HG03139 (cell line): ENCODE measurements around the gene COQ10A.

Experiments used
- ATAC-seq: cut with Tn5 transposase; IDR thresholded peaks from one replicate; pipeline ENCODE4 v1.9.1; 2021; ENCODE audit not compliant: unreplicated experiment

The COQ10A gene

DNA sequence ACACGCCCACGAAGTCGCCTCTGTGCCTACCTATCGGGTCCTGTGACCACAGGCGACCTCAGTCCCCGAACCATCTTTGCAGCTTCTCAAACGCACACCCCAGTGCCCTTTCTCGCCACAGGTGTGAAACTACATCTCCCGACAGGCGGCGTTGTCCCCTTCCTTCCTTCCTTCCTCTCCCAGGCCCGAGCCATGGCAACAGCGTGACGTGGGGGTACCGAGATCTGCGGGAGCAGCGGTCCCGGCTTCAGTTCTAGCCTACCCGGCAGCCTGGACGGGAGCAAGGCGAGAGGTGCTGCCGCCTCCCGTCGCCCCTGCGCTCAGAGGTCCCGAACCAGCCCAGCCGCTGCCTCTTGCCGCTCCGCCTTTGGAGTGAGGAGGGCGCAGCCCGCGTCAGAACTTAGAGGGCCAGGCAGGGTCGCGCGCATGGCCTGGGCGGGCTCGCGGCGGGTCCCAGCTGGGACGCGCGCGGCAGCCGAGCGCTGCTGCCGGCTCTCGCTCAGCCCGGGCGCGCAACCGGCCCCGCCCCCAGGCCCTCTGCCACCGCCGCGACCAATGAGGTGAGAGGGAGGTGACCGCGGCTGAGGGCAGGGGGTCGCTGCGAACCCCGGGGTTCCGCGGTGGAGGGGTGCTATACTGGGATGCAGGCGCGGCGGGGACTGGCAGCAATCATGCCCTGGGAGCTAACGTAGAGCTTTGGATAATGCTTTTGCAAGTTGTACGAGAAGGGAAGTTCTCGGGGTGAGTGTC, at the start of gene COQ10A:
Gene COQ10A, plus strand, starts transcription at position 250 of the 750 bp plus-strand sequence. Its CDS starts 177 bp downstream, at position 427.
- peak; percentile 84 for ATAC-seq

DNA sequence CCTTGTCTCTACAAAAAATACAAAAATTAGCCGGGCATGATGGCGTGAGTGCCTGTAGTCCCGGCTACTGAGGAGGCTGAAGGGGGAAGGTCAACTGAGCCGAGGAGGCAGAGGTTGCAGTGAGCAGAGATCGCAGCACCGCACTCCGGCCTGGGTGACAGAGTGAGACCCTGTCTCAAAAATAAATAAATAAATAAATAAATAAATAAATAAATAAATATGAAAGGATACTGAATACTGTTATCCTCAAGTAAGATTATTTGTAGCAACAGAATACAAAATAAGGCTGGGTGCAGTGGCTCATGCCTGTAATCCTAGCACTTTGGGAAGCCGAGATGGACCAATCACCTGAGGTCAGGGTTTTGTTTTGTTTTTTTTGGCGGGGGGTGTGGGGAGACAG, 46.9 kb upstream of the COQ10A start:
- ATAC-seq = no peak

DNA sequence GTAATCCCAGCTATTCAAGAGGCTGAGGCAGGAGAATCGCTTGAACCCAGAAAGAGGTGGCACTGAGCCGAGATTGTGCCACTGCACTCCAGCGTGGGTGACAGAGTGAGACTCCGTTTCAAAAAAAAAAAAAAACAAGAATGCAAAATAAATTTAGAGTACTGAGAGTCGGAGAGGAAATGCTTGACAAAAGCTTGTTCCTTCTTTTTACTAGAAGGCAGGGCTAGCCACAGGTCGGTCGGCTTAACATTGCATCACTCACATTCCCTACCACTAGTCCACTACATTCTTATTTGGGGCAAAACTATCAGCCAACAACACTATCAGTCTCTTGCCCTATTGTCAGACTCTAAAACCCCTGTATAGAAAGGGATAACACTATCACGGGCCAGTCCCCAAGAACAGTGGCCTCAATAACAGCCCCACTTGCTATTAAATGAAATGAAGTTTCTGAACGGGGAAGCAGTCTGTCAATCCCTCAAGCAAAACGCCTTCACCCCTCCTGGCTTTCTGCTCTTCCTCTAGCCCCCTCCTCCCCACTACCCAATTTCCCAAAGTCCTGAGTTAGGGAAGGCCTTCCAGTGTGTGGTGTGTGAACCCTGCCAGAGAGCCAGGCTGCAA, 46.0 kb upstream of the COQ10A start:
- no peak for ATAC-seq

DNA sequence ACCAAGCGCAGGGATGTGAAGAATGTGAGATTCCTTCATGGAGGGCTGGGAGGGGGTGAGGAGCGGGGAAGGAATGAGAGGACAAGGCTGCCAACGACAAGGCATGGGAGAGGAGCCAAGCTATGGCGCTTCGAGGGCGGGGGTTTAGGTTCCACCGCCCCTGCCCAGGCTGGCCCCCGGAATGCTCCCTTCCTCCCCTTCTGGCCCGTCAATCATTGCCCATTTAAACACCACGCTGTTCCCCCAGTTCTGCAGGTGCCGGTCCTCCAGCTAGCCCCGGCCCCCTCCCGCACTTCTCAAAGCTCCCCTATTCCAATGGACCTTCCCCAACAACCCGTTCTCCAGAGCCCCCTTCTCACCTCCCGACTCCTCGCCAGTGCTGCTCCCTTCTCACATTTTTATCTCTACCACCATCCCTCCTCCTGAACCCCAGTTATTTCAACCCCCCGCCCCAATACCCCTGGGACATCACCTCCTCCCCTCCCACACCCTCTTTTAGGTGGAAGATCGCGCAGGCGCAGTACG, 45.4 kb upstream of the COQ10A start:
- peak; percentile 12 for ATAC-seq

DNA sequence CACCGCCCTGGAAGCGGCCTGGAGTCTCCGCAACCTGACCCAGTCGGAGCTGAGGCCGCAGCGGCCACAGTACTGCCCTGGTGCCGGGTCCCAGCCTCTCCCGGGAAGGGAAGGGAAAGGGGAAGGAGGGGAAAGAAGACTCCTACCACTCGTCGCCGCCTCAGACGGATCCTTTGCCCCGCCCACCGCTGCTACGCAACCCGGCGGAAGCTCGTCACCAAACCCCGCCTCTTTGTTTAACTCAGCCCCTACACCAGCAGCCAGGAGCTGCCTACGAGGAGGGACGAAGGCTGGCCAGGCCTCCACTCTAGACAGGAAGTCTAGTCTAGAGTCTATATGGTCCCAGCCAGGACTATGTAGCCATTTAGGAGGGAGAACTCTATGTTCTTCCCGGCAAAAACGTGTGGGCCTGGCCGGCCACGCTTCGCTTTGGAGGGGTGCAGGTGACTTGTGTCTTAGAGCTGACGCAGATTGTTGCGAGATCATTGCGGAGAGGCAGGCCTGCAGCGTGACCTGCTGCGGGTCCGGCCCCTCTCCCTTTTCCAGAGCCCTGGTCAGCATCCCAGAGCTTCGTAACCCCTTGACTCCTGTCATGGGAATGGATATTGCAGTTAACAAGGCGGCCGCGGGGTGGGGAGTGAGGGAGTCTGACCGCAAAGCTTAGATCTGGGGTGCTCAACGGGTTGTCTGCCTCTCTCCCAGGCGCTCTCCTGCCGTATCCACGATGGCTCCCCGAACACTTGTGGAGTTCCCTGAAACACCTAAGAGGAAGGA, 44.8 kb upstream of the COQ10A start, which contains the start of gene RNF41:
Gene RNF41, minus strand, starts transcription at position 166 of the 774 bp plus-strand sequence. CDS start 7,875 bp downstream, outside the sequence.
- peak; percentile 69 for ATAC-seq

DNA sequence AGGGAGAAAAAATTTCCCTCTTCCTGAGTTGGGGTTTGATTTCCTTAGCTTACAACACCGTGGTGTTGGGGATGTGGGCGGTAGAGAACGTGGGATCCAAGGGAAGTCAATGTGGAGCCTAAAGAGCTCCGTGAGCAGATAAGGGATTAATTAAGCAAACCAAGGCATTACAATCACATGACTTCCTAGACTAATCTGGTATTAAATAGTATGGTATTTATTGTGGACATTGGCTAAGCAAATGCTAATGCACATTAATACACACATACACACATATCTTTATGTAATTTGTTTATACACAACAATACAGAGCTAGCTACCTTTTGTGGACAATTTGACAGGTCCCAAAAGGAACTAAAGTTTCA, 44.2 kb upstream of the COQ10A start:
- ATAC-seq = no peak

DNA sequence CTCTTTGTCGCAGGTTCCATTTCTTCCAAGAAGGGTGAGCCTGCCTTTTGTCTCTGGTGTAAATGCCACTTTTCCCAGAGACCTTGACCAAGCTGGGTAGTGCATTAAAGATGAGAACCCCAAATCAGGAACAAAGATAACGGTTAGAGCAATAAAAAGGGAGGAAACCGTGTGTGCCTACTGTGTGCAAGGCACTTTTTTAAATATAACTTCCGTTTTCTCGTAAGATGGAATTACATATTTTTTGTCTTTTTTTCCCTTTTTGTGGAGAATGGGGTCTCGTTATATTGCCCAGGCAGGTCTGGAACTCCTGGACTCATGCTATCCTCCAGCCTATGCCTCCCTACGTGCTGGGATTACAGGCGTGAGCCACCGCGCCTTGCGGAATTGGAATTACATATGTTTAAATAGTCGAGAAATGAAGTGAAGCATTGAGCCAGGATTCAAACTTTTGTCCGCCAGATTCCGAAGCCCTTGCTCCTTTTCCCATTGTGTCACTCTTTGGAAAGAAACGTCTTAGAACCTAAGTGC, 43.1 kb upstream of the COQ10A start:
- no peak for ATAC-seq

DNA sequence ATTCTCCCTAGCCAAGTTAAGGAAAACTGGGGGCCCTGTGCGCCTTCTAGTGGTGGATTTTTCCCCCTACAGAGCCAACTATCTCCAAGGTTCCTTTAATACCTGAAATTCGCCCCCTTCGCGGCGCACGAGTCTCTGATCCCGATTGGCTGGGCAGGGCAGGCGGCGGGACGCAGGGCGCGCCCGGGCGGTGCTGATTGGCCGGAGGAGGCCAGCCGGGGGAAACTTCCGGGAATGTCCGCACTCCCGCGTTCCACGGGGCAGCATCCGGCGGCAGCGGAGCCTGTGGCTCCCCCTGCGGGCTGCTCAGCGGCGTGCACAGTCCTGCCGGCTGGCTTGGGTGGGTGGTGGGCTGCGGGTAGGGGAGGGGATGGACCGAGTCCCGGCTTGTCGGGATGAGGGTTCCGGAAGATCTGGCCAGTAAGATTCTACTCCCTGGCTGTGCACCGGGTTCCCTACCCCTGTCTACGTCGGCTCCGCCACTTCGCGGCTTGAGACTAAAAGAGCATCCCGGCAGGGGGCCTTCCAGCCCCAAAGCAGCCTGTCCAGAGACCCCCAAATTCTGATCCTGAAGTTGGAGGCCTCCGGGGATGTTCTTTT, 42.5 kb upstream of the COQ10A start, which contains the start of gene NABP2:
Gene NABP2, plus strand, starts transcription at position 241 of the 600 bp plus-strand sequence. CDS start 515 bp downstream, outside the sequence.
- ATAC-seq = peak; percentile 62

DNA sequence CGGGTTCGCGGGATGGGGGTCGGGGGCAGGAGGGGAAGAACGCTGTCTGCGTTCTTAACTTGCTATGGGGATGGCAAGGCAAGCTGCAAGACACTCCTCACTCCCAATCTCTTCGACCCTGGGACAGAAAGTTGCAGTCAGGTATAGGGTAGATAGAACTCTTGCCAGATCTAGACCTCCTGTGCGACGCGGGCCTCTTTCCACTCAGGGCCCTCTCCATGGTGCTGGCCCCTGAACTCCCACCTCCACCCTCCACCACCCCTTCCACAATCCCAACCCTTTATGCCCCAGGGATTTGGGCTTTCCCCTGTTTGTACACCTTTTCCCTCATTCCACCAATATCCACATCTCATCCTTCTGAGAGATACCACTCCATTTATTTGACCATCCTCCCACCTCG, 41.8 kb upstream of the COQ10A start:
- no peak for ATAC-seq

DNA sequence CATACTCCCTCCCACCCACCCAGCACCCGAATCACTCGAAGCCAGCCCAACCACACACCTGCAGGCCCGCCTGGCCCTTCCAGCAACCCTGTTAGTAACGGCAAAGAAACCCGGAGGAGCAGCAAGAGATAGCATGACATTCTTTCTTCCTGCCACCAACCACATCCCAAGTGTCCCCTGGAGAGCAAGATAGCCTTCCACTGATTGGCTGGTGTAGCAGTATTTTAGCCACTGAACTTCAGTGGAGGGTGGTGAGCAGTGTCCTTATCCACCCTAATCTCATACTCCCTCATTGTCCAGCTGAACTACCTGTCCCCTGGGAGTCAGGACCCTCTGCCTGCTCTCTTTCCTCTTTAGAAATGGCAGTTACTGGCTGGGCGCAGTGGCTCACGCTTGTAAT, 37.7 kb upstream of the COQ10A start:
- no peak for ATAC-seq

DNA sequence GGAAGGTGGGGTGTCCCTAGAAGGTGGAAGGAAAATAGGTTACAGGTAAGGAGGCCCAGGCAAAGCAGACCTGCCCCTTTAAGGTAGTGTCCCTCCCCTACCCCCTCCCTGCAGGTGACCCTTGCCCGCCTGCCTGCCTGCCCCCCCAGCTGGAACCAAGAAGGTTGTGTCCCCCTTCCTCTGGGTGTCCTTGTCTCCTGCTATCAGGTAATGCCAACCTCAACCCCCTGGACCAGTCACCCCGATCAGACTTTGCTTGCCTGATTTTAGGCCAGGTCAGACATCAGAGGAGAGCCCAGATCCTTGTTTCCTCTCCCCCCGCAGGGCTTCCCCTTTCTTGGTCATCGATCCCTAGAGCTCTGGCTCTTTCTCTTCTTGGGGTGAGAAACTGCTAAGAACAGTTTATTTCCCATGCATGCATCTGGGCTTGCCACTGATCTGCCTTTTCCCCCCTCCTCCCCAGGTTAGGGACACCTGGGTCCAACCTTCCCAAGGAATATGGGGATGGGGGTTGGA, 36.8 kb upstream of the COQ10A start, which contains the start of gene SLC39A5:
Gene SLC39A5, plus strand, starts transcription at position 136 of the 516 bp plus-strand sequence. CDS start 1,224 bp downstream, outside the sequence.
- ATAC-seq = no peak

DNA sequence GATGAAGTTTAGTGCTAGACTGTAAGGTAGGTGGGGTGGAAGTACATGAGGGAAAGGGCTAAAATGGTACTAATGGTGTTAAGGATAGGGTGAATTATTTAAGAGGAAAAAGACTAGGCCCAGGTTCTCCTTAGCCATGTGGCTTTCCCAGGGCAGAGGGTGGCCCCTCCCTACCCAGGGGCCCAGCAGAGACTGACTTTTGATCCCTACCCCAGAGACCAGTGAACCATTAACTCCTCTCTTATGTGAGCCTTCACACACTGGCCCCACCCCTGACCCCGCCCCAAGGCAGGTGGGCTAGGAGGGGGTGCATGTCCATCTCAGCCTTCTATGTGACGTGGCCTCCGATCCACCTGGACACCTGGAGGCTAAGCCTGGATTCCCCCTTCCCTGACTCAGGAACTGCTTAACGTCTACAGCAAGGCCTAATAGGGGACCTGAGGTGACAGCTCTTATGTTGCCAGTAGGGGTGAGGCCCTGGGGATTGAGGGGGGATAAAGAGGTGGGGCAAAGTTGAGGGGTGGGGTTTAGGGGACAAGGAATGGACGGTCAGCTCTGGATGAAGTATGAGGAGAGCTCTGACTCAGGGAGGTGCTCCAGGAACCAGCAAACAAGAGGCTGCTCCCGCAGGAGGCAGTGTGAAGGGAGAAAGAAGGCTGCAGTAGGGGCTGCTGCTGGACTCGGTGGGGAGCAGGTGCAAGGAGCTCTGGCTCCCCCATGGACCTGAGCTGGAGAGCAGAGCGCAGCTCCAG, 36.1 kb upstream of the COQ10A start:
- ATAC-seq = no peak

DNA sequence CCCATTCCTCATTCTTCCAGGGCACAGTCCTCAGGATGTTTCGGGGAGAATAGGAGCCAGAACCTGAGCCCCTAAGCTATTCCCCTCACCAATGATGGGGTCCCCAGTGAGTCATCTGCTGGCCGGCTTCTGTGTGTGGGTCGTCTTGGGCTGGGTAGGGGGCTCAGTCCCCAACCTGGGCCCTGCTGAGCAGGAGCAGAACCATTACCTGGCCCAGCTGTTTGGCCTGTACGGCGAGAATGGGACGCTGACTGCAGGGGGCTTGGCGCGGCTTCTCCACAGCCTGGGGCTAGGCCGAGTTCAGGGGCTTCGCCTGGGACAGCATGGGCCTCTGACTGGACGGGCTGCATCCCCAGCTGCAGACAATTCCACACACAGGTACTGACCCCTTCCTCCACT, 35.6 kb upstream of the COQ10A start:
- no peak for ATAC-seq

DNA sequence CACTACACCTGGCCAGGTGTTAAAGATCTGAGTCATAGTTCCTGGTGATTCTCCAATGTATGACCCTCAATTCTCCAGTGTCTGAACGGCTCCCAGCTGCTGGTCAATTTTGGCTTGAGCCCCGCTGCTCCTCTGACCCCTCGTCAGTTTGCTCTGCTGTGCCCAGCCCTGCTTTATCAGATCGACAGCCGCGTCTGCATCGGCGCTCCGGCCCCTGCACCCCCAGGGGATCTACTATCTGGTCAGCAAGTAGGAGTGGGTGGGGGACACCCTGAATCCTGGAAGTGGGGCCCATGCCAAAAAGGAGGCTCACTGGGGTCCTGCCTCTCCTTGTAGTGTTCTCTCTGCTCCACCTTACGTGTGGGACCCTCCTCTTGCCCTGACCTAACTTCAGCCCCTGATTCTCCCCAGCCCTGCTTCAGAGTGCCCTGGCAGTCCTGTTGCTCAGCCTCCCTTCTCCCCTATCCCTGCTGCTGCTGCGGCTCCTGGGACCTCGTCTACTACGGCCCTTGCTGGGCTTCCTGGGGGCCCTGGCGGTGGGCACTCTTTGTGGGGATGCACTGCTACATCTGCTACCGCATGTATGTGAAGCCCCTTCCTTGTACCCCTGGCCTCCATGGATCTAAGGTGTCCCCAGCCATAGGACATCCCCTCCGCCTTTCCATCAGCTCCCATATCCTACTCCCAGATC, 31.9 kb upstream of the COQ10A start:
- no peak for ATAC-seq

DNA sequence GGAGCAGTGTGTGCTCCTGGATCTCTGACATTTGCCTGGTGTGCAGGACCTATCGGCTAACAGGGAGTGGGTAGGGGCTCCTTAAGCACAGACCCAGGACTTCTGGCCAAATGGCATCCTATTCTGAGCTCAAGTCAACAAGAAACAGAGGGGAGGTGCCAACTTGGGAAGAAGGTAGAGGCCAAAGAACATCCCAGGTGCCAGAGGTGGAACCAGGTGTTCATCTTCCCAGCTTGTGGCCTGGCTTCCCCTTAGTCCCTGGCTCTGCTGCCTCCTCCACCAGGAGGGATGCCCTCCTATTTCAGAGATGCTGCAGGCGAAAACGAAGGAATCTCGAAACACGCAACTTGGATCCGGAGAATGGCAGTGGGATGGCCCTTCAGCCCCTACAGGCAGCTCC, 30.7 kb upstream of the COQ10A start:
- ATAC-seq = no peak

DNA sequence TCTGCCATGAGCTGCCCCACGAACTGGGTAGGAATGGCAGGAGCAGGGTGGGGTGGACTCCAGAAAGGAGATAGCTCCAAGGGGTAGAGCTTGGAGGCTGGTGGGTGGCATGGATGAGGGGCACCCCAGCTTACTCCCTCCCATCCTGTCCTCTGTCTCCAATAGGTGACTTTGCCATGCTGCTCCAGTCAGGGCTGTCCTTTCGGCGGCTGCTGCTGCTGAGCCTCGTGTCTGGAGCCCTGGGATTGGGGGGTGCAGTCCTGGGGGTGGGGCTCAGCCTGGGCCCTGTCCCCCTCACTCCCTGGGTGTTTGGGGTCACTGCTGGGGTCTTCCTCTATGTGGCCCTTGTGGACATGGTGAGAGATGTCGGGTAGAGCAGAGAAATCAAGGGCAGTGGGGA, 29.8 kb upstream of the COQ10A start:
- no peak for ATAC-seq

DNA sequence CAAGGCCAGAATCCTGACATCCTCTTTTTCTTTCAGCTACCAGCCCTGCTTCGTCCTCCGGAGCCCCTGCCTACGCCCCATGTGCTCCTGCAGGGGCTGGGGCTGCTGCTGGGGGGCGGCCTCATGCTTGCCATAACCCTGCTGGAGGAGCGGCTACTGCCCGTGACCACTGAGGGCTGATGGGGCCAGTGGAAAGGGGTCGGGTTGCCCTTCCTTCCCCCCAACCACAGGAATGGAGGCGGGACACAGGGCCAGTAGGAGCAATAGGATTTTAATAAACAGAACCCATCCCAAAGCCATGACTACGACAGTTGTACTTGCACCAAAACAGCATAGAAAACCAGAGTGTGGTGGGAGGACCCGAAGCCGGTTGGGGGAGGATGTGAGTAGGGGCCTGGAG, 29.2 kb upstream of the COQ10A start:
- no peak for ATAC-seq

DNA sequence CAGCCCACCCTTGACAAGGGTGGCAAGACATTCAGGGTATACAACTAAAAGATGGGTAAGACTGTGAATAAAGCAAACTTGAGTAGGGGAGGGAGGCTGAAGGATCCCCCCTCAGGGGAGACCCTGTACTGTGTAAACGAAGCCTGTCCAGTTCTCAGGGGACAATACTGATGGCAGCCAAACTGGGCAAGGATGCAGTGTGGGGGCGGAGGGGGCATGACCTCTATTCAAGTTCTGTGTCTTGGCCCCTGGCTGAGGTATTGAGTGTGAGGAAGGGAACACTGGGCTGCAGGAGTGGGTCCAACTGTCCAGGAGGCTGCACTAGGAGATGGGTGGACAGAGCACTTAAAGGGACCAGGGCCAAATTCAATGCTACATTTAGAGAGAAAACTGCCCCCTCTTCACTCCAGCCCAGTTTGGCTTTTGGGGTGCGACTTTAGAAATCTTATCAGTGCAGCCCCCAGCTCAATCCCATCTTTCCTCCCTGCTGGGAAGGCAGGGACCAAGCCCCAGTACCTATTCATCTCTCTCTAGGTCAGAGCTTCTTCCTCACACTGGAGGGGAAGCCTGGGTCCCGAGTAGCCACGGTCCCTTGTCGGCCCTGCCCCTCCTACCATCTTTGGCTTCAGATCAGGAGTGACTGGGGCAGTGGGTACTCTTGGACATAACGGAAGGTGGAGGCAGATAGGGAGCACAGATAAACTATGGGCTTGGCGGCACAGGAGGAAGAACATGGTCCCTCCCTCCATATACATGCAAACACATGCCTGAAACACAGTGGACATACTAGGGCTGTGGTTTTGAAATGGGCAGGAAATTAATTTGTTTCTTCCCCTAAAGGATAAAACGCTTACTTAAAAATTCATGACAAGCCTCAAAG, 25.1 kb upstream of the COQ10A start:
- no peak for ATAC-seq
